ENCODE results near the gene RNF222.

GRCh38 chr17:8362651-8363332, 34.8 kb downstream of the RNF222 start:
- TF ChIP-seq, protein P1, sequence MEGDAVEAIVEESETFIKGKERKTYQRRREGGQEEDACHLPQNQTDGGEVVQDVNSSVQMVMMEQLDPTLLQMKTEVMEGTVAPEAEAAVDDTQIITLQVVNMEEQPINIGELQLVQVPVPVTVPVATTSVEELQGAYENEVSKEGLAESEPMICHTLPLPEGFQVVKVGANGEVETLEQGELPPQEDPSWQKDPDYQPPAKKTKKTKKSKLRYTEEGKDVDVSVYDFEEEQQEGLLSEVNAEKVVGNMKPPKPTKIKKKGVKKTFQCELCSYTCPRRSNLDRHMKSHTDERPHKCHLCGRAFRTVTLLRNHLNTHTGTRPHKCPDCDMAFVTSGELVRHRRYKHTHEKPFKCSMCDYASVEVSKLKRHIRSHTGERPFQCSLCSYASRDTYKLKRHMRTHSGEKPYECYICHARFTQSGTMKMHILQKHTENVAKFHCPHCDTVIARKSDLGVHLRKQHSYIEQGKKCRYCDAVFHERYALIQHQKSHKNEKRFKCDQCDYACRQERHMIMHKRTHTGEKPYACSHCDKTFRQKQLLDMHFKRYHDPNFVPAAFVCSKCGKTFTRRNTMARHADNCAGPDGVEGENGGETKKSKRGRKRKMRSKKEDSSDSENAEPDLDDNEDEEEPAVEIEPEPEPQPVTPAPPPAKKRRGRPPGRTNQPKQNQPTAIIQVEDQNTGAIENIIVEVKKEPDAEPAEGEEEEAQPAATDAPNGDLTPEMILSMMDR (IDR thresholded peaks at IDR 0.05; ENCODE audit: low read depth, low read length), result no peak
- no peak for TF ChIP-seq POLR2A (IDR thresholded peaks at IDR 0.05; ENCODE audit: extremely low read depth, insufficient read length)

Measured in NB4 (cell line).